ENCODE measurements around the gene MAP3K8.
A peak's percentile ranks its signal among the peaks of the same experiment; 100 is the strongest.

The MAP3K8 gene

DNA sequence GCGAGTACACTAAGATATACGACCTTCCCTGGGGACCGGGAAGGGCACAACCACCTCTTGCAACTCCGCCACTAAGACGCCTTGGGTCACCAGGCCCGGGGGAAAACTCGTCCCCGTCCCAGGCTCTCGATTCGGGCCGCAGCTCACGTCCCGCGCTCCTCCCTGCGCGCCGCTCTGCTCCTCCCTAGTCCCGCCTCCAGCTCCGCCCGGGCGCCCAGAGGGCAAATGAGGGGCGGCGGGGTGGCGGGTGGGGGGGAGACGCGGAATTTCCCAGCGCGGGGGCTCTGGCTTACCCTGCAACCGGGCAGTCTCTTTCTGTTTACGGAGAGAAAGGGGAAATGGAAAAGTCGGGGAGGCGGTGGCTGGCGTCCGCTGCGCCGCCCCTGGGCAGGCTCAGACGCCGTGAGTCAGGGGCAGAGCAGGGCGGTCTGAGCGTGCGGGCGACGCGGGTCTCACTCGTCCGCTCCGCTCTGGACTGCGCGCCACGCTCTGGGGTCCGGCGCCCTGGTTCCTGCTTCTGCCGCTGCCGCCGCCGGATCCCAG is at the start of gene MAP3K8:
Gene MAP3K8, plus strand, starts transcription at position 455 of the 543 bp plus-strand sequence. CDS start 4,755 bp downstream, outside the sequence.
- peak; percentile 67 to 70 for DNase-seq (ENCODE audit: extremely low read depth in 1 of 2, low read depth in 1 of 2)

DNA sequence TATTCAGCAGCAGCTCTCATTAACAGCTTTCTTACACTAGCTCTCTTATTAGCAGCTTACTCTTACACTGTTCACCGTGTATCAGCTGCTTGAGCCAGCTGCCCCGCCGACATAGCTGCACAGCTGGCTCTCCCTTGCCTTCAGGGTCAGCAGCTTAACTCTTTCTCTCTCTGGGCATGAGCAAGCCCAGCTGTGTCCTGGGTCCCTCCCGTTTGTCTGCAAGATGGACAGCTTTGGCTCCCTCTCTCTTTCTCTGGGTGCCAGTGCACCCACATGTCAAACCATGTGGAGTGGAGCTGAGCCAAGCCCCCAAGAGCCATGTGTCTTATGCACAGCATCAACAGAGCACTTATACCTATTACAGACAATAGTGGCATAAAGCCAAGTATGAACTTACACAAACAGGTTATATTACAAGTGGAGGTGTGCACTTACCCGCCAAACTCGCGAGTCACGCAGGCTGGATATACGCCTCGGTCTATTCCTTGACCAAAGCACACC is 49.2 kb upstream of the MAP3K8 start:
- no peak for DNase-seq (ENCODE audit: extremely low read depth in 1 of 2, low read depth in 1 of 2)

GRCh38 chr10:30386801-30387588 is 47.0 kb upstream of the MAP3K8 start:
- no peak for DNase-seq (ENCODE audit: extremely low read depth in 1 of 2, low read depth in 1 of 2)

GRCh38 chr10:30387646-30388243 is 46.2 kb upstream of the MAP3K8 start:
- no peak for DNase-seq (ENCODE audit: extremely low read depth in 1 of 2, low read depth in 1 of 2)

GRCh38 chr10:30389543-30389942 is 44.4 kb upstream of the MAP3K8 start:
- no peak for DNase-seq (ENCODE audit: extremely low read depth in 1 of 2, low read depth in 1 of 2)

DNA sequence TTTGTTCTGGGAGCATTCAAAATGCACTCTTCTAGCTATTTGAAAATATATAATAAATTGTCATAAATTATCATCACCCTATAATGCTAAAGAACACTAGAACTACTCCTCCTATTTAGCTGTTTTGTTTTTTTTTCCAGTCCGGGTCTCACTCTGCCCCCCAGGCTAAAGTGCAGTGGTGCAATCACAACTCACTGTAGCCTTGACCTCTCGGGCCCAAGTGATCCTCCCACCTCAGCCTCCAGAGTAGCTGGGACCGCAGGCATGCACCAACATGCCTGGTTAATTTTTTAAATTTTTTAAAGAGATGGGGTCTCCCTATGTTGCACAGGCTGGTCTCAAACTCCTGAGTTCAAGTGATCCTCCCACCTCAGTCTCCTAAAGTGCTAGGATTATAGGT is 43.8 kb upstream of the MAP3K8 start:
- no peak for DNase-seq (ENCODE audit: extremely low read depth in 1 of 2, low read depth in 1 of 2)

GRCh38 chr10:30391266-30391665 is 42.7 kb upstream of the MAP3K8 start:
- DNase-seq (ENCODE audit: extremely low read depth in 1 of 2, low read depth in 1 of 2) = no peak

- DNase-seq (ENCODE audit: extremely low read depth in 1 of 2, low read depth in 1 of 2) = peak; percentile 46 to 64
These were observed 41.4 kb upstream of the MAP3K8 start for GRCh38 chr10:30392564-30392990.

DNA sequence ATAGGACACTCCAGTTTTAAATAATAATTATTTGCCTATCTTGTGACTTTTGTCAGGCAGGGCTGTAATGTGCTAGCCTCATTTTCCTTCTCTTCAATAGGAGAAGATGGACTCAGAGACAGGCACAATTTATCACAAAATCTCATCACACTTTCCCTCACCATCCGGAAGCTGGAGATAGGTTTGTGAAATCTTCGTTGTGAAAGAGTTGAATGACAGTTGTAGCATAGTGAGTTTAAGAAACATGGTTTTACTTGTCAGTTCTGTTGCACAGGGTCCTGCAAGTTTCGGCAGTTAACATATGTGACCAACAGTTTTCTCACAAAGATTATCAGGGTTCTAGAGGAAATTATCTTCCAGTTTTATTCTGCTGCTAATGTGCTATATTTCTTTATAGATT is 37.7 kb upstream of the MAP3K8 start:
- no peak for DNase-seq (ENCODE audit: extremely low read depth in 1 of 2, low read depth in 1 of 2)

DNA sequence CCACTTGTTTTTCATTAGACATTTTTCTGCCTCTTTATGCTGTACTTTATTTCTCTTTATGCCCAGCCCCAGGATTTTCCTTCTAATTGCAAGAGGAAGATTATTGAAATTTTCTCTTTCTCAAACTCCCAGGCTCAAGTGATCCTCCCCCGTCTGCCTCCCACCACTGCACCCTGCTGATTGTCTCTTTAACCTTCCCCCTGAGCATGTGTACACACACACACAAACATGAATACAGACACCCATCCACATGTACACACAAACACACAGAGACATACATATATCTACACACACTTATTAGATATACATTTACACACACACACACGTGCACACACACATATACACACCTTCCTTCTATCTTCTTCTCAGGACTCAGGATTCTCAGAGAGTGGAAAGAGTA is 37.3 kb upstream of the MAP3K8 start:
- no peak for DNase-seq (ENCODE audit: extremely low read depth in 1 of 2, low read depth in 1 of 2)

GRCh38 chr10:30398193-30398592 is 35.8 kb upstream of the MAP3K8 start:
- no peak for DNase-seq (ENCODE audit: extremely low read depth in 1 of 2, low read depth in 1 of 2)

DNA sequence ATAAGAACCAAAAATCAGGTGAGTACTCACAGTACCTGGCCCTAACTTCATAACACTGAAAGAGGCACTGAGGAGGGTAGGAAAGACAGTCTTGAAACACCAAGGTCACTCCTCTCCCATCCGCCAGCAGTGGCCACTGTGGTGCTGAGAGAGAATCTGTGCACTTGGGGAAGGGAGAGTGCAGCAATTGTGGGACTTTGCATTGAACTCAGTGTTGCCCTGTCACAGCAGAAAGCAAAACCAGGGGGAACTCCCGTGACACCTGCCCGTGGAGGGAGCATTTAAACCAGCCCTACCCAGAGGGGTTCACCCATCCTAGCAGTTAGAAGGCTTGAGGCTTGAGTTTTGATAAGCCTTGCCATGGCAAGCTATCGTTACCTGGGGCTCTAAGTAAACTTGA is 35.2 kb upstream of the MAP3K8 start:
- no peak for DNase-seq (ENCODE audit: extremely low read depth in 1 of 2, low read depth in 1 of 2)

- DNase-seq (ENCODE audit: extremely low read depth in 1 of 2, low read depth in 1 of 2) = no peak
These were observed 30.5 kb upstream of the MAP3K8 start for GRCh38 chr10:30403494-30403893.

- DNase-seq (ENCODE audit: extremely low read depth in 1 of 2, low read depth in 1 of 2) = no peak
These were observed 29.4 kb upstream of the MAP3K8 start for GRCh38 chr10:30404540-30404939.

DNA sequence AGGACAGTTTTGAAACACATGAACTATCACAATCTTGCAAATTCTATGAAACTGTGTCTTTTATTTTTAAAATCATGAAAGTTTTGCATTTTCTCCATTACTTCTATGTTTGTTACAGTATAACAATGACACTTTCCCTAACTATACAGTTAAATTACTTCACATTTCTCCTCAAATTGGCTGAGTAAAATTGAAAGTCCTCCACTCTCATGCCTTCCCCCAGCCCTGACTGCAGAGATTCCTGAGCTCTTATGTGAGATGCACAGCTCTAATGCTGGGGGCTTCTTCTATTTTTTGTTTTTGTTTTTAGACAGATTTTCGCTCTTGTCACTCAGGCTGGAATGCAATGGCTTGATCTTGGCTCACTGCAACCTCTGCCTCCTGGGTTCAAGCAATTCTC is 22.7 kb upstream of the MAP3K8 start:
- DNase-seq (ENCODE audit: extremely low read depth in 1 of 2, low read depth in 1 of 2) = no peak

DNA sequence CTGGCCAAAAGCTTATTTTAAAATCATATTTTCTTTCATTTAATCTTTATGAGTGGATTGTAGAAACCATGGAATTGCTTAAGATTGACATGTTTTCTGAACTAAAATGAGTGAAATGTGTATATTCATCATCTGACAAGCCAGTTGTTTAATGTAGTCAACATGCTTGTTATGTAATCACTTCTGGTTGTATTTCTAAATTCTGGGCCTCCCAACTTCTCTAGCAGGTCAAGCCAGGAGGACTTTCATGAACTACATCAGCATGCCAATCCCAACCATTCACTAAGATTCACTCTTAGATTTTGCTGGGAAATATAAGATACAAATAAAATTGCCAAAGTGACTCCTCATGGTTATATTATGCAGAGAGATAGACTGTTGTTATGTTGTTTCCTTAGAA is 21.1 kb upstream of the MAP3K8 start:
- DNase-seq (ENCODE audit: extremely low read depth in 1 of 2, low read depth in 1 of 2) = no peak

DNA sequence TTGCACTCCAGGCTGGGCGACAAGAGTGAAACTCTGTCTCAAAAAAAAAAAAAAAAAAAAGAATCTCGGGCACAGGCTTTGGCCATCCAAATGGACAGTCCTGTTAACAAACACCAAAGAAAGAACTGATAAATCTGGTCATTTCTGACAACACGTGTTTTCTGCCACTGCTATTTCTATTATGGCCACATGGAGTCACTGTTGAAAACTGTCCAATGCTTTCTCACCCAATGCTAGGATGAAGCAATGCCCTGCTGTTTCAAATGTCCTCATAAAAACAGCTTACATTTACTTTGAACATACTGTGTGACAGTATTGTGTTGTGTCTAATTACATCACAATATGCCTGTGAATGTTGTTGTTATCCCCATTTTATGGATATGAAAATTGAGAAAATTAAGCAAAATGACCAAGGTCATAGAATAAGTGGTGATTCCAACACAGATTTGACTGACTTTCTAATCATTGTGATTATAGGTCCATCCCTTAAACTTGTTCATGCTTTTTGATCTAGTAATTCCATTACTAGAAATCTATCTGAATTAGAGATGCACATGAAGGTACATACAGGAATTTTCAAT is 19.9 kb upstream of the MAP3K8 start:
- DNase-seq (ENCODE audit: extremely low read depth in 1 of 2, low read depth in 1 of 2) = no peak

- DNase-seq (ENCODE audit: extremely low read depth in 1 of 2, low read depth in 1 of 2) = no peak
These were observed 18.4 kb upstream of the MAP3K8 start for GRCh38 chr10:30415593-30415992.

- no peak for DNase-seq (ENCODE audit: extremely low read depth in 1 of 2, low read depth in 1 of 2)
These were observed 16.7 kb upstream of the MAP3K8 start for GRCh38 chr10:30417301-30417700.

DNA sequence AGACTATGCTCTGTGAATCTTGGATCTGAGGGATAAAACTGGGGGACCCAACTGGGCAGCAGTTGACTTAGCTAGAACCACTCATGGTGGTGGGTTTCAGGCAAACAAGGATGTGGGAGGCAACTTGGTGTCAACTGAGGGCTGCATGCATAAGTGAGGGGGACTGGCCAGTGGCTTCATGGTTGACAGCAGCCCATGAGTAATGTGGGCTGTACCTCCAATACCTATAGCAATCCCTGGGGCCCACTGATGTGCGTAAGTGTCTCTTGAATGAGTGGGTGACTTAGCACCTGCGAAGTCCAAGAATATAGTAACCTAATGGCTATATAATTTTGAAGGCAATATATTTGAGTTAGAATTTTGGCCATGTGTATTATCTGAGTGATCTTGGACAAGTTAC is 13.7 kb upstream of the MAP3K8 start:
- DNase-seq (ENCODE audit: extremely low read depth in 1 of 2, low read depth in 1 of 2) = no peak

DNA sequence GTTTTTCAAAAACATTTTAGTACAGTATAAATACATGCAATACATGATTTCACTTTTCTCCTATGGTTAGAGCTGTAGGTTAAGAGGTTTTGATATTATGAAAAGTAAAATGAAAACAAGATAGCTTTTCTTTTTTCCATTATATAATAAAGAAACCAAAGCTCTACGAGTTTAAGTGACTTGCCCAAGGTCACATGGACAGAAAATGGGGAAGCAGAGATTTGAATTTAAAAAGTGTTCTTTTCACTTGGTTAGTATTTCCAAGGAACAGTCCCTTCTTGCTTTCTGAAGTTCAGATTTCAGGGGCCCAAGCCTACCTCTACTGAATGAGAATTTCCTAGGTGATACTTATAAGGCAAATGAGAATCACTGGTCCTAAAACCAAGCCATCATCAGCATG is 13.2 kb upstream of the MAP3K8 start:
- no peak for DNase-seq (ENCODE audit: extremely low read depth in 1 of 2, low read depth in 1 of 2)
